Endothelial cell of umbilical vein (primary cell): Measurements from ENCODE around the gene PTPN2. TPM values are rescaled to one million over a fixed set of nuclear protein-coding genes. Genes with fewer than 3 reads are reported as not detected.

Experiments used
- BruUV-seq: library from RNA; stranded (reverse); fragments of 400-500 nt; replicated peaks from 2 replicates; lab custom pipeline; 2021; lab: Mats Ljungman, UMichigan
- CTCF ChIA-PET: fragments of 300-600, 350-600 bp; sonication (Branson Sonifier 250); formaldehyde crosslinking; loops from one replicate; lab custom pipeline; 2021; ENCODE audit warnings: antibody characterized with exemption, inconsistent platforms; lab: Charles Lee
- POLR2A ChIA-PET: fragments of 300-600, 350-600 bp; sonication (Branson Sonifier 250); formaldehyde crosslinking; loops from one replicate; lab custom pipeline; 2021; ENCODE audit warnings: antibody characterized with exemption, inconsistent platforms; lab: Charles Lee
- DNase-seq: peaks from one replicate; pipeline ENCODE4 v3.0.0-alpha.2; 2011; ENCODE audit warnings: low read depth, low spot score
- FAIRE-seq: peaks from 2 replicates; lab custom pipeline; 2011; peaks lifted over from hg19 to GRCh38; lab: Jason Lieb, UNC
- H2AFZ ChIP-seq: 2 replicates; pipeline ENCODE4 v1.6.0; 2012; ENCODE audit warnings: low read depth, low read length, control low read depth, inconsistent platforms
- H3K27ac ChIP-seq: 2 replicates; pipeline ENCODE4 v1.5.1; 2011; ENCODE audit warnings: low read depth, mild to moderate bottlenecking, control low read depth, low read length, moderate library complexity; ENCODE audit not compliant: insufficient read depth
- H3K27me3 ChIP-seq, 2 experiments: 2 replicates each; pipeline versions ENCODE4 v1.6.0 to v1.6.1; 2011; ENCODE audit warnings: low read length in 2 of 2, mixed read lengths in 1 of 2; ENCODE audit not compliant: control insufficient read depth in 2 of 2, insufficient read depth in 2 of 2
- H3K36me3 ChIP-seq, 2 experiments: 2 replicates in 1 of 2; 3 replicates in 1 of 2; pipeline ENCODE4 v1.5.1; 2011; ENCODE audit warnings: low read length in 2 of 2, mild to moderate bottlenecking in 1 of 2, moderate library complexity in 1 of 2; ENCODE audit not compliant: control insufficient read depth in 2 of 2, insufficient read depth in 2 of 2; ENCODE audit errors: extremely low read depth in 1 of 2
- H3K4me1 ChIP-seq: 3 replicates; pipeline ENCODE4 v1.5.1; 2011; ENCODE audit warnings: mild to moderate bottlenecking, low read length; ENCODE audit not compliant: control insufficient read depth, insufficient read depth; ENCODE audit errors: extremely low read depth
- H3K4me2 ChIP-seq: 2 replicates; pipeline ENCODE4 v1.6.1; 2011; ENCODE audit warnings: low read length, control low read depth, mixed read lengths; ENCODE audit not compliant: insufficient read depth
- H3K4me3 ChIP-seq, 3 experiments: fragments of 200-600 bp in 1 of 3; sonication (generic), shearing (Covaris generic) in 1 of 3; replicated peaks in 1 of 3; 2 replicates each; pipeline ENCODE4 v1.5.1; 2011 to 2016; ENCODE audit warnings: control low read depth in 3 of 3, low read length in 3 of 3, mild to moderate bottlenecking in 2 of 3, inconsistent platforms in 1 of 3, low read depth in 1 of 3, moderate library complexity in 1 of 3; ENCODE audit not compliant: insufficient read depth in 1 of 3
- H3K79me2 ChIP-seq: 2 replicates; pipeline ENCODE4 v1.6.0; 2012; ENCODE audit warnings: low read length, inconsistent platforms; ENCODE audit not compliant: control insufficient read depth, insufficient read depth
- H3K9ac ChIP-seq: replicated peaks from 2 replicates; pipeline ENCODE3; 2011; ENCODE audit warnings: low read length, control low read depth; ENCODE audit not compliant: insufficient read depth; ENCODE audit errors: extremely low read depth
- H3K9me1 ChIP-seq: replicated peaks from 3 replicates; pipeline ENCODE4 v1.6.0; 2011; ENCODE audit warnings: mild to moderate bottlenecking, low read length; ENCODE audit not compliant: control insufficient read depth, insufficient read depth; ENCODE audit errors: extremely low read depth
- H3K9me3 ChIP-seq: replicated peaks from 2 replicates; pipeline ENCODE4 v1.5.1; 2012; ENCODE audit warnings: low read length, inconsistent platforms; ENCODE audit not compliant: control insufficient read depth, insufficient read depth
- H4K20me1 ChIP-seq: replicated peaks from 2 replicates; pipeline ENCODE3; 2011; ENCODE audit warnings: mild to moderate bottlenecking, low read length; ENCODE audit not compliant: control insufficient read depth, insufficient read depth; ENCODE audit errors: extremely low read depth
- EZH2 ChIP-seq: IDR thresholded peaks from 2 replicates; pipeline ENCODE4 v1.6.1; 2012; ENCODE audit warnings: borderline replicate concordance, low read depth, mild to moderate bottlenecking, moderate library complexity, low read length, inconsistent platforms; ENCODE audit not compliant: severe bottlenecking
- GATA2 ChIP-seq: IDR thresholded peaks from 2 replicates; pipeline ENCODE4 v1.7.0; 2011; ENCODE audit warnings: low read depth, mild to moderate bottlenecking, moderate library complexity, mixed read lengths, low read length; ENCODE audit not compliant: insufficient read length, insufficient read depth
- POLR2A ChIP-seq: IDR thresholded peaks from 2 replicates; pipeline ENCODE4 v1.6.1; 2012; ENCODE audit warnings: low read depth, mild to moderate bottlenecking, control low read depth, low read length
- dilution Hi-C: fragments of 300-500 bp; cut with MboI; formaldehyde crosslinking; loops from one replicate; pipeline ENCODE4 v1.15.0; 2019; ENCODE audit warnings: low sequenced_read_pairs; ENCODE audit not compliant: extremely low pct_ligation_motif_present
- intact Hi-C: fragments of 100-400 bp; cut with micrococcal nuclease; formaldehyde crosslinking; loops from one replicate; pipeline ENCODE4 v1.10.0; 2022
- polyA plus RNA-seq, 4 experiments: library from polyadenylated mRNA; depleted of rRNA in 3 of 4; stranded (reverse) in 3 of 4; unstranded in 1 of 4; fragments of >200 nt; gene quantifications; 2 replicates each; pipeline versions ENCODE4 v1.2.1 to v1.2.3, GENCODE V29; 2011 to 2012; ENCODE audit warnings: missing spikeins in 1 of 4
- total RNA-seq: library from RNA; stranded (reverse); gene quantifications from 2 replicates; pipeline ENCODE4 v1.2.3, GENCODE V29; 2021
- TF ChIP-seq, protein P1 (sequence below): IDR thresholded peaks from 2 replicates; pipeline ENCODE4 v1.6.1; 2011; ENCODE audit not compliant: insufficient read depth, insufficient read length
- TF ChIP-seq, protein P2 (sequence below), 2 donors: IDR thresholded peaks; 1 replicate in 1 of 2; 2 replicates in 1 of 2; pipeline ENCODE4 v1.5.1; 2011; ENCODE audit warnings: low read length in 2 of 2, mild to moderate bottlenecking in 2 of 2, moderate library complexity in 2 of 2, control low read depth in 1 of 2, inconsistent platforms in 1 of 2, low read depth in 1 of 2; ENCODE audit not compliant: insufficient read depth in 1 of 2; ENCODE audit errors: extremely low read depth in 1 of 2

Gene PTPN2
- total and polyA plus RNA-seq, 2 donors (not counting 3 experiments of a cell fraction or from before 2014, with no cell fraction given), result 8.2 to 20.9 TPM

- CTCF ChIA-PET, result interaction anchor here (1.7 kb wide), 1 partner anchor 112 kb away, joined by 4 read pairs; no protein-coding TSS in a partner anchor
Measured at GRCh38 chr18:12855916-12856315, 28.1 kb downstream of the PTPN2 start.

More at GRCh38 chr18:12855916-12856315, 28.1 kb downstream of the PTPN2 start:
- Histone ChIP-seq H3K36me3 (no peaks in the 10 kb centered on the region), H3K4me1 (no peaks in the 10 kb centered on the region), H3K9ac (no peak overlapping the region), H3K9me1 (no peaks in the 10 kb centered on the region), H3K9me3 (no peaks in the 10 kb centered on the region), H3K79me2 (peaks cover 8% of the 10 kb centered on the region), H4K20me1 (no peaks in the 10 kb centered on the region), H3K27ac (no peak overlapping the region), H3K4me2 (no peak overlapping the region), H3K27me3 (no peaks in the 10 kb centered on the region), H3K4me3 (no peak overlapping the region), H2AFZ (no peak overlapping the region)
- DNase-seq, result no peak
- intact Hi-C loops (no loop called here), dilution Hi-C loops (no loop called here)
- TF ChIP-seq POLR2A, result no peak
- TF ChIP-seq, protein P1, sequence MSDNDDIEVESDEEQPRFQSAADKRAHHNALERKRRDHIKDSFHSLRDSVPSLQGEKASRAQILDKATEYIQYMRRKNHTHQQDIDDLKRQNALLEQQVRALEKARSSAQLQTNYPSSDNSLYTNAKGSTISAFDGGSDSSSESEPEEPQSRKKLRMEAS, result no peak
- TF ChIP-seq GATA2, result no peak
- TF ChIP-seq, protein P2, sequence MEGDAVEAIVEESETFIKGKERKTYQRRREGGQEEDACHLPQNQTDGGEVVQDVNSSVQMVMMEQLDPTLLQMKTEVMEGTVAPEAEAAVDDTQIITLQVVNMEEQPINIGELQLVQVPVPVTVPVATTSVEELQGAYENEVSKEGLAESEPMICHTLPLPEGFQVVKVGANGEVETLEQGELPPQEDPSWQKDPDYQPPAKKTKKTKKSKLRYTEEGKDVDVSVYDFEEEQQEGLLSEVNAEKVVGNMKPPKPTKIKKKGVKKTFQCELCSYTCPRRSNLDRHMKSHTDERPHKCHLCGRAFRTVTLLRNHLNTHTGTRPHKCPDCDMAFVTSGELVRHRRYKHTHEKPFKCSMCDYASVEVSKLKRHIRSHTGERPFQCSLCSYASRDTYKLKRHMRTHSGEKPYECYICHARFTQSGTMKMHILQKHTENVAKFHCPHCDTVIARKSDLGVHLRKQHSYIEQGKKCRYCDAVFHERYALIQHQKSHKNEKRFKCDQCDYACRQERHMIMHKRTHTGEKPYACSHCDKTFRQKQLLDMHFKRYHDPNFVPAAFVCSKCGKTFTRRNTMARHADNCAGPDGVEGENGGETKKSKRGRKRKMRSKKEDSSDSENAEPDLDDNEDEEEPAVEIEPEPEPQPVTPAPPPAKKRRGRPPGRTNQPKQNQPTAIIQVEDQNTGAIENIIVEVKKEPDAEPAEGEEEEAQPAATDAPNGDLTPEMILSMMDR (IDR thresholded peaks at IDR 0.05; ENCODE audit: extremely low read depth in 1 of 2, insufficient read depth in 1 of 2, low read depth in 1 of 2, low read length in 2 of 2), result no peak
- no peak for TF ChIP-seq EZH2
- no TSS peak for BruUV-seq
- POLR2A ChIA-PET, result no interaction called here
- FAIRE-seq, result no peak
